ENCODE data around the gene TNFSF8.

TNFSF8 gene

GRCh38 chr9:114930056-114930812 is at the start of gene TNFSF8:
Gene TNFSF8 (minus strand): TSS chr9:114930591. CDS start chr9:114930303, 288 bp downstream.
- DNase-seq, result no peak

GRCh38 chr9:114973216-114973615 is 42.8 kb upstream of the TNFSF8 start:
- DNase-seq, result no peak

GRCh38 chr9:114972510-114973136 is 42.2 kb upstream of the TNFSF8 start:
- DNase-seq, result no peak

- no peak for DNase-seq
Observed at GRCh38 chr9:114969269-114969668, 38.9 kb upstream of the TNFSF8 start.

GRCh38 chr9:114968671-114969070 is 38.3 kb upstream of the TNFSF8 start:
- no peak for DNase-seq

GRCh38 chr9:114965564-114965963 is 35.2 kb upstream of the TNFSF8 start:
- no peak for DNase-seq

GRCh38 chr9:114962809-114963208 is 32.4 kb upstream of the TNFSF8 start:
- no peak for DNase-seq

- DNase-seq, result no peak
Observed at GRCh38 chr9:114960276-114960675, 29.9 kb upstream of the TNFSF8 start.

GRCh38 chr9:114958844-114959235 is 28.4 kb upstream of the TNFSF8 start:
- no peak for DNase-seq

- no peak for DNase-seq
Observed at GRCh38 chr9:114958021-114958843, 27.8 kb upstream of the TNFSF8 start.

- DNase-seq, result no peak
Observed at GRCh38 chr9:114957558-114957957, 27.2 kb upstream of the TNFSF8 start.

GRCh38 chr9:114954956-114955582 is 24.7 kb upstream of the TNFSF8 start:
- no peak for DNase-seq

- DNase-seq, result no peak
Observed at GRCh38 chr9:114953959-114954358, 23.6 kb upstream of the TNFSF8 start.

GRCh38 chr9:114953046-114953445 is 22.7 kb upstream of the TNFSF8 start:
- no peak for DNase-seq

- DNase-seq, result no peak
Observed at GRCh38 chr9:114950761-114951160, 20.4 kb upstream of the TNFSF8 start.

GRCh38 chr9:114947058-114947457 is 16.7 kb upstream of the TNFSF8 start:
- no peak for DNase-seq

GRCh38 chr9:114945616-114946412 is 15.4 kb upstream of the TNFSF8 start:
- DNase-seq, result no peak

GRCh38 chr9:114941376-114941775 is 11.0 kb upstream of the TNFSF8 start:
- DNase-seq, result no peak

GRCh38 chr9:114938687-114939575 is 8.5 kb upstream of the TNFSF8 start:
- no peak for DNase-seq

- DNase-seq, result no peak
Observed at GRCh38 chr9:114937516-114937915, 7.1 kb upstream of the TNFSF8 start.

- DNase-seq, result no peak
Observed at GRCh38 chr9:114936581-114936980, 6.2 kb upstream of the TNFSF8 start.

All from NCI-H2227 treated with DMSO at 0.1 percent for 48 hours (cell line).